ENCODE data around the gene PYCARD. TPM values are rescaled to one million over a fixed set of nuclear protein-coding genes. Genes with fewer than 3 reads are reported as not detected.

PYCARD gene
- total RNA-seq, 1 experiment from 2014 or later: not detected

- TF ChIP-seq, protein P1, sequence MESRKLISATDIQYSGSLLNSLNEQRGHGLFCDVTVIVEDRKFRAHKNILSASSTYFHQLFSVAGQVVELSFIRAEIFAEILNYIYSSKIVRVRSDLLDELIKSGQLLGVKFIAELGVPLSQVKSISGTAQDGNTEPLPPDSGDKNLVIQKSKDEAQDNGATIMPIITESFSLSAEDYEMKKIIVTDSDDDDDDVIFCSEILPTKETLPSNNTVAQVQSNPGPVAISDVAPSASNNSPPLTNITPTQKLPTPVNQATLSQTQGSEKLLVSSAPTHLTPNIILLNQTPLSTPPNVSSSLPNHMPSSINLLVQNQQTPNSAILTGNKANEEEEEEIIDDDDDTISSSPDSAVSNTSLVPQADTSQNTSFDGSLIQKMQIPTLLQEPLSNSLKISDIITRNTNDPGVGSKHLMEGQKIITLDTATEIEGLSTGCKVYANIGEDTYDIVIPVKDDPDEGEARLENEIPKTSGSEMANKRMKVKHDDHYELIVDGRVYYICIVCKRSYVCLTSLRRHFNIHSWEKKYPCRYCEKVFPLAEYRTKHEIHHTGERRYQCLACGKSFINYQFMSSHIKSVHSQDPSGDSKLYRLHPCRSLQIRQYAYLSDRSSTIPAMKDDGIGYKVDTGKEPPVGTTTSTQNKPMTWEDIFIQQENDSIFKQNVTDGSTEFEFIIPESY (IDR thresholded peaks at IDR 0.05; ENCODE audit: extremely low read depth, insufficient replicate concordance, low read length): no peak
Observed at GRCh38 chr16:31201582-31202413, 762 bp downstream of the PYCARD start (continued).

GRCh38 chr16:31200821-31201568 lies 1.6 kb downstream of the PYCARD start:
- intact Hi-C loops (cut with micrococcal nuclease): no loop called here
- H2AFZ ChIP-seq (ENCODE audit: low read depth, low read length, poor library complexity, severe bottlenecking): no peak overlapping the region
- peaks cover 13% of the 10 kb centered on the region; the same call in 1 of the 2 replicates for H3K79me2 ChIP-seq (ENCODE audit: insufficient read depth, low read length)
- no peak overlapping the region for H3K9ac ChIP-seq (ENCODE audit: low read length)
- POLR2A ChIA-PET: interaction anchor here (0.9 to 1.3 kb wide), 2 partner anchors 10 to 13 kb away, joined by 3 to 5 read pairs; no protein-coding TSS in a partner anchor
- peaks cover 13 to 40% of the 10 kb centered on the region in 2 experiments; a peak in 3 of 4 replicates for H3K36me3 ChIP-seq (ENCODE audit: control insufficient read depth in 1 of 2, insufficient read depth in 2 of 2, low read length in 2 of 2)
- no peak for ATAC-seq
- RAD21 ChIA-PET (ENCODE audit: low non-redundant PET in 1 of 2, low total read pairs in 2 of 2, uncharacterized antibody in 2 of 2, unreplicated experiment in 2 of 2): no interaction called here
- H3K27ac ChIP-seq (ENCODE audit: low read depth, low read length): no peak overlapping the region
- no peak overlapping the region for H3K4me2 ChIP-seq (ENCODE audit: low read length)
- no peak overlapping the region for H3K4me3 ChIP-seq (replicated peaks in 1 of 2; ENCODE audit: low read depth in 1 of 2, low read length in 2 of 2)
- CTCF ChIA-PET: interaction anchor here (1.7 kb wide), 1 partner anchor 59 kb away, joined by 3 read pairs; no protein-coding TSS in a partner anchor
- no peaks in the 10 kb centered on the region for H3K9me2 ChIP-seq (ENCODE audit: insufficient read depth)
- peaks cover 5% of the 10 kb centered on the region; the same call in 1 of the 2 replicates for H4K20me1 ChIP-seq (ENCODE audit: insufficient read depth)
- H3K27me3 ChIP-seq (ENCODE audit: insufficient read depth, low read length): no peaks in the 10 kb centered on the region
- no peak for DNase-seq (ENCODE audit: low read depth, low spot score)
- H3K4me1 ChIP-seq (ENCODE audit: control insufficient read depth in 1 of 2, insufficient read depth in 2 of 2, low read length in 2 of 2): peaks cover 0 to 6% of the 10 kb centered on the region in 2 experiments; a peak in 1 of 4 replicates
- H3K9me3 ChIP-seq (ENCODE audit: control insufficient read depth in 1 of 2, insufficient read depth in 1 of 2, low read depth in 1 of 2, low read length in 2 of 2): no peaks in the 10 kb centered on the region
- BruUV-seq (replicated peaks): no TSS peak
- TF ChIP-seq RAD21 (IDR thresholded peaks at IDR 0.05; ENCODE audit: low read depth): no peak
- TF ChIP-seq, protein P2, sequence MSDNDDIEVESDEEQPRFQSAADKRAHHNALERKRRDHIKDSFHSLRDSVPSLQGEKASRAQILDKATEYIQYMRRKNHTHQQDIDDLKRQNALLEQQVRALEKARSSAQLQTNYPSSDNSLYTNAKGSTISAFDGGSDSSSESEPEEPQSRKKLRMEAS (IDR thresholded peaks at IDR 0.05): no peak
- no peak for TF ChIP-seq JUND (IDR thresholded peaks at IDR 0.05)
- TF ChIP-seq TCF7L2 (IDR thresholded peaks at IDR 0.05; ENCODE audit: borderline replicate concordance, extremely low read depth, insufficient read depth, insufficient read length): no peak
- no peak for TF ChIP-seq CEBPB (IDR thresholded peaks at IDR 0.05; ENCODE audit: low read depth)
- TF ChIP-seq ZFX (IDR thresholded peaks at IDR 0.05): no peak
- no peak for TF ChIP-seq REST (IDR thresholded peaks at IDR 0.05; ENCODE audit: low read depth)
- TF ChIP-seq EGR1 (IDR thresholded peaks at IDR 0.05; ENCODE audit: low read depth): no peak
- no peak for TF ChIP-seq ATF3 (IDR thresholded peaks at IDR 0.05)
- TF ChIP-seq POLR2AphosphoS5 (IDR thresholded peaks at IDR 0.05; ENCODE audit: low read depth, low read length): no peak
- no peak for TF ChIP-seq ZNF274 (IDR thresholded peaks at IDR 0.05; ENCODE audit: low read depth, low read length)
- TF ChIP-seq, protein P1 (IDR thresholded peaks at IDR 0.05; ENCODE audit: extremely low read depth, insufficient replicate concordance, low read length): no peak
- no peak for TF ChIP-seq SIN3A (IDR thresholded peaks at IDR 0.05; ENCODE audit: low read depth)

Data from HCT116 (cell line).